Measurements from ENCODE around the gene OR51Q1.

OR51Q1 gene

DNA sequence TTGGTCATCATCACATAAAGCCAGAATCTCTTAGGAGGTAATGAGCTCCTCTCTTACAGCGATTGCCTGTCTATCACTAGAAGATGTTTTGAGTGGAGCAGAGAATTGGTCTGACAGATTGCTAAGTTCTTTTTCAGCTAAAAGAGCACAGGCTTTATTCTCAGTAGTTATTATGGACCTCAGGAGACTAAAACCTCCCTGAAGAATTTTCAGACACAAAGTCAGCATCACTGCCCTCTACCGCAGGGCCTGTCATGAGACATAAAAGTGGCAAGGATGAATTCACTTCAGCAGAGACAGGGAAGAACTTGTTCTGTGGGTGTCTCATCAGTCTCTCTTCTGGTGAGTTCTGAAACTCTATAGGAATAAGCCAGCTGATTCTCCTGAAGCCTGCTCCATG is 27.1 kb downstream of the OR51Q1 start, which contains the start of gene OR51I2:
TSS of gene OR51I2 (plus strand) at position 301 of the 400 bp plus-strand sequence. CDS start 4,166 bp downstream, outside the sequence.
- no peak for DNase-seq
- H3K4me3 ChIP-seq (ENCODE audit: low read depth, low read length), result no peak within 1 kb of the TSS
- in situ Hi-C loops (cut with HindIII; ENCODE audit: low pct_ligation_motif_present, low sequenced_read_pairs), result no loop called here
- H3K27ac ChIP-seq, result no peak within 1 kb of the TSS
- no peaks in the 10 kb centered on the region for H3K27me3 ChIP-seq (replicated peaks)
- TF ChIP-seq, protein P1, sequence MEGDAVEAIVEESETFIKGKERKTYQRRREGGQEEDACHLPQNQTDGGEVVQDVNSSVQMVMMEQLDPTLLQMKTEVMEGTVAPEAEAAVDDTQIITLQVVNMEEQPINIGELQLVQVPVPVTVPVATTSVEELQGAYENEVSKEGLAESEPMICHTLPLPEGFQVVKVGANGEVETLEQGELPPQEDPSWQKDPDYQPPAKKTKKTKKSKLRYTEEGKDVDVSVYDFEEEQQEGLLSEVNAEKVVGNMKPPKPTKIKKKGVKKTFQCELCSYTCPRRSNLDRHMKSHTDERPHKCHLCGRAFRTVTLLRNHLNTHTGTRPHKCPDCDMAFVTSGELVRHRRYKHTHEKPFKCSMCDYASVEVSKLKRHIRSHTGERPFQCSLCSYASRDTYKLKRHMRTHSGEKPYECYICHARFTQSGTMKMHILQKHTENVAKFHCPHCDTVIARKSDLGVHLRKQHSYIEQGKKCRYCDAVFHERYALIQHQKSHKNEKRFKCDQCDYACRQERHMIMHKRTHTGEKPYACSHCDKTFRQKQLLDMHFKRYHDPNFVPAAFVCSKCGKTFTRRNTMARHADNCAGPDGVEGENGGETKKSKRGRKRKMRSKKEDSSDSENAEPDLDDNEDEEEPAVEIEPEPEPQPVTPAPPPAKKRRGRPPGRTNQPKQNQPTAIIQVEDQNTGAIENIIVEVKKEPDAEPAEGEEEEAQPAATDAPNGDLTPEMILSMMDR (IDR thresholded peaks at IDR 0.05; ENCODE audit: low read depth, low read length, missing control alignments), result no peak
- no peaks in the 10 kb centered on the region for H3K36me3 ChIP-seq (replicated peaks)

GRCh38 chr11:5449432-5449831 is 27.5 kb downstream of the OR51Q1 start:
- no peak for DNase-seq
- Histone ChIP-seq H3K27ac (no peak overlapping the region), H3K27me3 (replicated peaks) (no peaks in the 10 kb centered on the region), H3K36me3 (replicated peaks) (no peaks in the 10 kb centered on the region), H3K4me3 (ENCODE audit: low read depth, low read length) (no peak overlapping the region)
- TF ChIP-seq, protein P1 (IDR thresholded peaks at IDR 0.05; ENCODE audit: low read depth, low read length, missing control alignments), result no peak
- in situ Hi-C loops (cut with HindIII; ENCODE audit: low pct_ligation_motif_present, low sequenced_read_pairs), result no loop called here

DNA sequence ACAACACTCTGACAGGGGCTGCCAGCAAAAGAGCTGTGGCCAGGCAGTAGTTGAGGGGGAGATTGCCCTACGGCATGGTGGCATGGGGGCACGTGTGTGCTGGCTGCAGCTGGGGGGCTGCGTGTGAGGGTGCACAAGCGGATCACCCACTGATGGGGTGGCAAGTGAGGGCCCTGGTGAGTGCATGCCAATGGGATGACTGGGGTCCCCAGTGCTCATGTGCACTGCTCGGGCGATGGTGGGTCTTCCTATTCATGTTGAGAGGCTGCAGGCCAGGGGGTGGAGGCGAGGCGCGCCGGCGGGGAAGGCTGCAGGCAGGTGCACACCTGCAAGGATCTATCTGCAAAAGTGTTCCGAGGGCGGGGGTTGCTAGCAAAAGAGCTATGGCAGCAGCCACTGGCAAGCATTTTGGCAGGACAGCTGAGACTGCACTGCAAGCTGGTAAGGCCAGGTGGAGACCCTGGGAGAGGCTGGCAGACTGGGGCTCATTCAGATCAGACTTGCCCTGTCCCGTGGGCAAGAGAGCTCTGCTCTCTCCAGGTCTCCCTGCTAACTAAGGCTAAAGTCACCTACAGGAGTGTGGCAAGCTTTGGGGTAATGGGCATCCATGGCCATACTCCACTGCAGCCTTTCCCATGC is 39.2 kb downstream of the OR51Q1 start:
- TF ChIP-seq, protein P1 (IDR thresholded peaks at IDR 0.05; ENCODE audit: low read depth, low read length, missing control alignments), result no peak
- H3K36me3 ChIP-seq (replicated peaks), result no peaks in the 10 kb centered on the region
- H3K4me3 ChIP-seq (ENCODE audit: low read depth, low read length), result no peak overlapping the region
- no peak for DNase-seq
- no peaks in the 10 kb centered on the region for H3K27me3 ChIP-seq (replicated peaks)
- in situ Hi-C loops (cut with HindIII; ENCODE audit: low pct_ligation_motif_present, low sequenced_read_pairs), result no loop called here
- no peak overlapping the region for H3K27ac ChIP-seq

- in situ Hi-C loops (cut with HindIII; ENCODE audit: low pct_ligation_motif_present, low sequenced_read_pairs), result no loop called here
These were observed 45.6 kb downstream of the OR51Q1 start for GRCh38 chr11:5467527-5467926.

More at GRCh38 chr11:5467527-5467926, 45.6 kb downstream of the OR51Q1 start:
- H3K27ac ChIP-seq, result no peak overlapping the region
- DNase-seq, result no peak
- no peak overlapping the region for H3K4me3 ChIP-seq (ENCODE audit: low read depth, low read length)
- H3K27me3 ChIP-seq (replicated peaks), result no peaks in the 10 kb centered on the region
- no peaks in the 10 kb centered on the region for H3K36me3 ChIP-seq (replicated peaks)
- TF ChIP-seq, protein P1 (IDR thresholded peaks at IDR 0.05; ENCODE audit: low read depth, low read length, missing control alignments), result no peak

All from brain microvascular endothelial cell (primary cell).